Progenitor cell of endocrine pancreas (in vitro differentiated cells): ENCODE results near the gene ARID1B. TPM values are rescaled to one million over a fixed set of nuclear protein-coding genes. Genes with fewer than 3 reads are reported as not detected.

Experiments
- DNase-seq: peaks from one replicate; pipeline ENCODE4 v3.0.0; 2021; ENCODE audit warnings: low spot score; ENCODE audit not compliant: unreplicated experiment
- H3K27ac Mint-ChIP-seq: 2 replicates; pipeline ENCODE4 v1.8.0; 2021; ENCODE audit warnings: mild to moderate bottlenecking, moderate library complexity, mixed read lengths
- H3K27me3 Mint-ChIP-seq: 2 replicates; pipeline ENCODE4 v1.8.0; 2021; ENCODE audit warnings: mixed read lengths
- H3K36me3 Mint-ChIP-seq: 2 replicates; pipeline ENCODE4 v1.8.0; 2022; ENCODE audit warnings: mixed read lengths; ENCODE audit not compliant: insufficient read depth
- H3K4me1 Mint-ChIP-seq: 2 replicates; pipeline ENCODE4 v1.8.0; 2021; ENCODE audit warnings: low read depth, mixed read lengths
- H3K4me3 Mint-ChIP-seq: 2 replicates; pipeline ENCODE4 v1.8.0; 2021; ENCODE audit warnings: low read depth, mild to moderate bottlenecking, moderate library complexity, mixed read lengths
- H3K9me3 Mint-ChIP-seq: 2 replicates; pipeline ENCODE4 v1.8.0; 2021; ENCODE audit warnings: low read depth, mixed read lengths
- CTCF ChIP-seq: fragments of 200-600 bp; sonication (generic); IDR thresholded peaks from one replicate; pipeline ENCODE4 v1.5.0; 2021; ENCODE audit warnings: antibody characterized with exemption, mild to moderate bottlenecking; ENCODE audit not compliant: unreplicated experiment
- total RNA-seq: library from RNA; stranded (reverse); gene quantifications from 2 replicates; pipeline ENCODE4 v1.2.1, GENCODE V29; 2021

The ARID1B gene
- total RNA-seq, 1 donor from 2014 or later, result 152 TPM

DNA sequence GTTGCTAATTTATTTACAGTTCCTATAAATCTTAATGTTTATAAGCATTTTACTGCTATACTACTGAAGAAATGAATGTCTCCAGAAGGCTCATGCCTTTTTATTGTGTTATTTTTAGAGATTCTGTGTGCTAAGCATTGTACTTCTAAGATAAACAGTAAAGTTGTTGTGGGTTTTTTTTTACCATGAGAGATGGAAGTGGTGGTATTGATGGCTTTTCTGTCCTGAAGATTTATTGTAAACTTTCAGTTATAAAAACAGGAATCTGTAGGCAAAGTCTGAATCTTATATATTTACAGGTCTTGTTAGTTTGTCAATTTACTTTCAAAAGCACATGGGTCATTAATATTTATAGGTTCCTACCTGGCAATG lies 299.3 kb downstream of the ARID1B start:
- DNase-seq, result no peak
- Mint-ChIP-seq H3K36me3 (peaks cover 4% of the 10 kb centered on the region), H3K4me1 (peaks cover 14% of the 10 kb centered on the region), H3K4me3 (no peak overlapping the region), H3K27ac (no peak overlapping the region), H3K9me3 (no peaks in the 10 kb centered on the region), H3K27me3 (no peaks in the 10 kb centered on the region)
- TF ChIP-seq CTCF, result no peak

DNA sequence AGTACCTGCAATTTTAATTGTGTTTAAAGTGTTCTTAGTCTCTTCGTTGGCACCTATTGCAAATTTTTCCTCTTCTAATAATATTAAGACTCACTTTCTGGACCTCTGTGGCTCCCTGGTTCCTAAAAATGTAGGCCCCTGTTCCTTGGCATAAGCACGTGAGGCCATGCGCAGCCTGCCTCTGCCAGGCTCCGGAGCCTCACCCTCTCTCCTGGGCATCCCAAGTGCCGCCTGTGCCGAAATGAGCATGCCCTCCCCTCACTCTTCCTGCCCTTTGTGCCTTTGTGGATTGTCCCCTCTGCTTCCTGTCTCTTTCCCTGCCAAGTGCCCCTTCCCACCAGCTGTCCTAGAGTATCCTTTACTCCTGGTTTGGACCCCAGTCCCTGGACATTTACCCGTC lies 300.1 kb downstream of the ARID1B start:
- Mint-ChIP-seq H3K4me3 (no peak overlapping the region), H3K4me1 (peaks cover 15% of the 10 kb centered on the region), H3K27ac (peak overlapping the region; percentile 27), H3K9me3 (no peaks in the 10 kb centered on the region), H3K27me3 (no peaks in the 10 kb centered on the region), H3K36me3 (peaks cover 4% of the 10 kb centered on the region)
- no peak for TF ChIP-seq CTCF
- no peak for DNase-seq

- Mint-ChIP-seq H3K9me3 (no peaks in the 10 kb centered on the region), H3K4me1 (peaks cover 14% of the 10 kb centered on the region), H3K27ac (no peak overlapping the region), H3K27me3 (no peaks in the 10 kb centered on the region), H3K4me3 (no peak overlapping the region), H3K36me3 (peaks cover 4% of the 10 kb centered on the region)
- TF ChIP-seq CTCF, result no peak
- DNase-seq, result no peak
These were observed 301.1 kb downstream of the ARID1B start for GRCh38 chr6:157078326-157078725.

GRCh38 chr6:157079277-157079676 lies 302.1 kb downstream of the ARID1B start:
- no peaks in the 10 kb centered on the region for H3K9me3 Mint-ChIP-seq
- peaks cover 8% of the 10 kb centered on the region for H3K4me1 Mint-ChIP-seq
- H3K27ac Mint-ChIP-seq, result no peak overlapping the region
- DNase-seq, result no peak
- no peak for TF ChIP-seq CTCF
- H3K4me3 Mint-ChIP-seq, result no peak overlapping the region
- H3K36me3 Mint-ChIP-seq, result peaks cover 4% of the 10 kb centered on the region
- H3K27me3 Mint-ChIP-seq, result no peaks in the 10 kb centered on the region

DNA sequence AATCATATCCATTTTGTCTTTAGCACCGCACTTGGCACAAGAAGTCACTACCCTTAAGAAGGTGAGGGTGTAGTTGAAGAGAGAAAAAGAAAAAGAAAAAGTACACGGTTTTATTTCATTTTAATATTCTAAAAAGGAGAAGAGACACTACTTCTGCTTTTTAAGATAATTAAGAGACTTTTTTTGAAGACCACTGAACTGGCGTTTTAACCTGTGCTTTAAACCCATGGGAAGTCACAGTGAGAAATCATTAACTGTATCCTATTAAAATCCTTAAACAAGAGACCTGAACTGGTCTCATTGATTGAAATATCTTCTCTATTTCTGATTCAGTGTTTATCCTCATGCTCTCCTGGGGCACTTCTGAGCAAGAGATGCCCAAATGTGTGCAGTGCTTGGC lies 302.6 kb downstream of the ARID1B start:
- Mint-ChIP-seq H3K9me3 (no peaks in the 10 kb centered on the region), H3K27ac (no peak overlapping the region), H3K4me3 (no peak overlapping the region), H3K27me3 (no peaks in the 10 kb centered on the region), H3K4me1 (peaks cover 8% of the 10 kb centered on the region), H3K36me3 (peaks cover 7% of the 10 kb centered on the region)
- DNase-seq, result no peak
- no peak for TF ChIP-seq CTCF

- DNase-seq, result no peak
- no peak overlapping the region for H3K4me3 Mint-ChIP-seq
- peaks cover 8% of the 10 kb centered on the region for H3K36me3 Mint-ChIP-seq
- no peaks in the 10 kb centered on the region for H3K27me3 Mint-ChIP-seq
- no peak for TF ChIP-seq CTCF
- H3K9me3 Mint-ChIP-seq, result no peaks in the 10 kb centered on the region
- peaks cover 8% of the 10 kb centered on the region for H3K4me1 Mint-ChIP-seq
- no peak overlapping the region for H3K27ac Mint-ChIP-seq
These were observed 303.8 kb downstream of the ARID1B start for GRCh38 chr6:157080986-157081391.
